ENCODE results near the gene BRD3.
A peak's percentile ranks its signal among the peaks of the same experiment; 100 is the strongest.

BRD3 gene

GRCh38 chr9:133995012-133995896, 72.6 kb downstream of the BRD3 start:
- Histone ChIP-seq H3K27ac (ENCODE audit: low read depth, low read length) (no peak overlapping the region), H3K9me3 (ENCODE audit: insufficient read depth, low read length) (no peaks in the 10 kb centered on the region), H3K27me3 (ENCODE audit: low read length) (no peaks in the 10 kb centered on the region), H4K20me1 (ENCODE audit: low read depth, low read length) (no peaks in the 10 kb centered on the region), H2AFZ (ENCODE audit: low read depth, low read length, severe bottlenecking) (no peak overlapping the region), H3K79me2 (ENCODE audit: insufficient read depth, low read length) (peaks cover 14% of the 10 kb centered on the region), H3K9ac (ENCODE audit: low read length) (no peak overlapping the region), H3K4me2 (ENCODE audit: low read depth, low read length, poor library complexity, severe bottlenecking) (no peak overlapping the region), H3K4me3 (ENCODE audit: insufficient read depth, low read length, poor library complexity, severe bottlenecking) (no peak overlapping the region), H3K9me2 (replicated peaks; ENCODE audit: insufficient read depth, low read length) (no peaks in the 10 kb centered on the region), H3F3A (ENCODE audit: insufficient read depth) (no peaks in the 10 kb centered on the region), H3K36me3 (ENCODE audit: low read length) (no peaks in the 10 kb centered on the region)
- TF ChIP-seq CTCF (IDR thresholded peaks at IDR 0.05; ENCODE audit: insufficient read depth, low read length, poor library complexity, severe bottlenecking) (no peak), EZH2phosphoT487 (conservative IDR thresholded peaks at IDR 0.05; ENCODE audit: low read length) (no peak)

GRCh38 chr9:133994353-133995011, 73.3 kb downstream of the BRD3 start:
- no peak overlapping the region for H3K4me3 ChIP-seq (ENCODE audit: insufficient read depth, low read length, poor library complexity, severe bottlenecking)
- H3K79me2 ChIP-seq (ENCODE audit: insufficient read depth, low read length), result peaks cover 22% of the 10 kb centered on the region
- H2AFZ ChIP-seq (ENCODE audit: low read depth, low read length, severe bottlenecking), result no peak overlapping the region
- H3K9me3 ChIP-seq (ENCODE audit: insufficient read depth, low read length), result no peaks in the 10 kb centered on the region
- H3K36me3 ChIP-seq (ENCODE audit: low read length), result no peaks in the 10 kb centered on the region
- no peak for TF ChIP-seq EZH2phosphoT487 (conservative IDR thresholded peaks at IDR 0.05; ENCODE audit: low read length)
- TF ChIP-seq CTCF (IDR thresholded peaks at IDR 0.05; ENCODE audit: insufficient read depth, low read length, poor library complexity, severe bottlenecking), result peak; percentile 91
- H3F3A ChIP-seq (ENCODE audit: insufficient read depth), result no peaks in the 10 kb centered on the region
- no peak overlapping the region for H3K27ac ChIP-seq (ENCODE audit: low read depth, low read length)
- no peak overlapping the region for H3K9ac ChIP-seq (ENCODE audit: low read length)
- no peak overlapping the region for H3K4me2 ChIP-seq (ENCODE audit: low read depth, low read length, poor library complexity, severe bottlenecking)
- no peaks in the 10 kb centered on the region for H3K27me3 ChIP-seq (ENCODE audit: low read length)
- H4K20me1 ChIP-seq (ENCODE audit: low read depth, low read length), result no peaks in the 10 kb centered on the region
- no peaks in the 10 kb centered on the region for H3K9me2 ChIP-seq (replicated peaks; ENCODE audit: insufficient read depth, low read length)

GRCh38 chr9:133993635-133994253, 74.1 kb downstream of the BRD3 start:
- no peaks in the 10 kb centered on the region for H3K27me3 ChIP-seq (ENCODE audit: low read length)
- peak overlapping the region; percentile 80 for H3K4me3 ChIP-seq (ENCODE audit: insufficient read depth, low read length, poor library complexity, severe bottlenecking)
- TF ChIP-seq EZH2phosphoT487 (conservative IDR thresholded peaks at IDR 0.05; ENCODE audit: low read length) (no peak), CTCF (IDR thresholded peaks at IDR 0.05; ENCODE audit: insufficient read depth, low read length, poor library complexity, severe bottlenecking) (no peak)
- no peaks in the 10 kb centered on the region for H3K36me3 ChIP-seq (ENCODE audit: low read length)
- no peak overlapping the region for H3K27ac ChIP-seq (ENCODE audit: low read depth, low read length)
- peak overlapping the region; percentile 83 for H3K9ac ChIP-seq (ENCODE audit: low read length)
- no peak overlapping the region for H2AFZ ChIP-seq (ENCODE audit: low read depth, low read length, severe bottlenecking)
- H3K4me2 ChIP-seq (ENCODE audit: low read depth, low read length, poor library complexity, severe bottlenecking), result peak overlapping the region; percentile 80
- no peaks in the 10 kb centered on the region for H3F3A ChIP-seq (ENCODE audit: insufficient read depth)
- H4K20me1 ChIP-seq (ENCODE audit: low read depth, low read length), result no peaks in the 10 kb centered on the region
- no peaks in the 10 kb centered on the region for H3K9me2 ChIP-seq (replicated peaks; ENCODE audit: insufficient read depth, low read length)
- H3K9me3 ChIP-seq (ENCODE audit: insufficient read depth, low read length), result no peaks in the 10 kb centered on the region
- peaks cover 28% of the 10 kb centered on the region for H3K79me2 ChIP-seq (ENCODE audit: insufficient read depth, low read length)
